HG02870 (cell line): ENCODE measurements around the gene INAFM2.

ENCODE experiments used
- ATAC-seq: cut with Tn5 transposase; IDR thresholded peaks from one replicate; pipeline ENCODE4 v1.9.1; 2021; ENCODE audit warnings: mild to moderate bottlenecking, moderate library complexity; ENCODE audit not compliant: unreplicated experiment

Gene INAFM2

DNA sequence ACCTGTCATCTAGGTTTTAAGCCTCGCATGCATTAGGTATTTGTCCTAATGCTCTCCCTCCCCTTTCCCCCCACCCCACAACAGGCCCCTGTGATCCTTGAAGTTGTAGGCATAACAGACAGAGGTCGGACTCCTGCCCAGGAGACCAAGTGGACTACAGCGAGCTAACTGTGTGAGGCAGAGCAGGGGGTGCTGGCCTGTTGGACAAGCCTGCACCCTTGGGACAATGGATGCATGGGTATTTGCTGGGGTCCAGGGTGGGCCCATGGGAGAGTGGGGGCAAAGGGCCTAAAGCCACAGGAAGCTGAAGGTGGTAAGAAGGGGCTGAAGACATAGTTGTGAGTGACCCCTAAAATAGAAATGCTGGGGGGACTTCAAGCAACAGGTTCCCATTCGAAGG, 18.2 kb upstream of the INAFM2 start:
- ATAC-seq = no peak

DNA sequence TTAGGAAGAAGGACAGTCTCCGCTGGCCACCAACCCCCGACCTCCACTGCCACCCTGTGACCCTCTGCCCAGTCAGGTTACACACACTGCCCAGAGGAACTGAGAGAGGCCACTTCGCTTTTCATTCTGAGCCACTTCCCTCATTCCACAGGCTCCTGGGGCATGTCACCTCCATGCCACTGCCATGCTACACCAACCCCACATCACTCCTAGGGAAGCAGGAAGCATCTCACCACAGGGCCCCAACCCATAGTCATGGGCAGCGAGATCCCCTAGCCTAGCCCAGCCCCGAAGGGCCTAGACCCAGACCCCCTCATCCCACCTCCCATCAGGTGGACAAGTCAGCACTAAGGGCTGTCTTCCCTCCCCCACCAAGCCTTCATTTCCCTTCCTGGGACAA, 17.1 kb upstream of the INAFM2 start:
- no peak for ATAC-seq

DNA sequence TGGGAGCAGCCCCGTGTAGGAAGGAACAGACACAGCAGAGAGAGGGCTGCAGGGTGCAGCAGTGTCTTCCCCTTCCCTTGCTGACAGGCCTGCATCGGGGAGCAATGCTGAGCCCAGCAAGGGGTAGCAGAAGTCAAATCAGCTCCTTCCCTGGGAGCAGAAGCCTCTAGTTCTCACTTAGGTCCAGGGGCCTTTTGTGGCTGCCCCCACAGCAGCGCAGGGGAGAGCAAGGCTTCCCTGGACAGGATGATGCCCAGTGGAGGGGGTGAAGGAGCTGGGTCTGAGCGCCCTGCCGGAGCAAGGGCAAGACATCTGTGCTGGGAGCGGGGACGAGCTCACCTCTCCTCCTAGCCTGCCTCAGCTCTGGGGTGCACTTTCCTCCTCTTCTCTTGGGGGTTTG, 16.6 kb upstream of the INAFM2 start:
- no peak for ATAC-seq

DNA sequence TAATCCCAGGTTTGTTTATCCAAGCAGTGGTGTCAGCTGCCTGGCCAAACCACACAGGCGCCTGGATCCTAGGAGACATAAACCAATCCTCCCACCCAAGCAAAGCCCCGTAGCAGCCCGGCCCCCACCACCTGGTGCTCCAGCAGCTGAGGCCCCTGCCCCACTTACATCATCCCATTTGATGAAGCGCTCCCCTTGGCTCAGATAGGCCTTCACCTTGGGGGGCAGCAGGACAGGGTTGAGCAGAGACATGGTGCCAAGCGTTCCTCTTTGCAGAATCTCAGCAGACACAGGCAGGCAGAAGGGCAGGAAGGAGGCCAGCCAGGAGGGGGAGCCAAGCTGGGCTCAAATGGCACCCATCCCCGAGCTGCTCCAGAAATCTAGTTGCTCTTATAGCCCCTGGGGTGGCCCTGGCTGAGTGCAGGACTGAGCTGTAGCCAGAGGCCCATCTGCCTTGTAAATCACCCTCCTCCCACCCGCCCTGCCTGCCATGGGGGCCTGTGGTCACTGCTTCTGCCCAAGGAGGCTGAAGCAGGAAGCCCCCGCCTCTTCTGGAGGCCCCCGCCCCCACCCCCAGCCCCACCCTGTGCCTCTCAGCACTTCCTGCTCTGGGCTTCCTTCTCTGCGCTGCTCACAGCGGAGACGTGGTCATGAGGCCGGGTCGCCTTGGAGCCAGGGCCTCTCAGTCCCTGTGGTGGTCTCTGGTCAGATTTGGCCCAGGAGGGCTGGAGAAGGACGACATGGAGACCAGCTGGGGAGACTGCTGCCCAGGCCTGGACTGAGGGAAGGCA, 15.9 kb upstream of the INAFM2 start, which contains the start of gene PLCB2:
Gene PLCB2, minus strand, starts transcription at position 515 of the 791 bp plus-strand sequence. Its CDS starts 263 bp downstream, at position 252.
- peak; percentile 59 for ATAC-seq

DNA sequence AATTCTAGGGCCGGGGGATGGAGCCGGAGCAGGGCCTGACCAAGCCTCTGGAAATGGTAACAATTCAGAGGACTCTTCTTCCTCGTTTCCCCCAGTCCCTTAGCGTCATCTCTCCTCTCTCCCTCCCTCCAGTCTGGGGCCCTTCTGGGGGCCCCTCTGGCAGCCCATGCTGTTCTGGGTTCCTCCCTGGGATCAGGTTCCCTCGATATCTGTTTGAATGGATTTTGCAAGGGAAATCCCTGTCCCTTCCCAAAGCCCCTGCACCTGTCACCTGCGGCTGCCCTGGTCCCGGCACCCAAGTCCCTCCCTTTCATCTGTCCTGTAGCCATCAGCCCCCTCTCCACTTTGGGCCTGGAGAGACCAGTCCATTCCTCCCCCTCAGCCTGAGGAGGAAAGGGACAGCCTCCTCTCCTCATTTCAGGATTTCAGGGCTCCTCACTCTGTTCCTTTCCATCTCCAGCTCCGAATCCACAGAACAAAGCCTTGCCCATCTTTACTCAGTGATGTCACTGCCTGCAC, 14.1 kb upstream of the INAFM2 start:
- ATAC-seq = no peak

DNA sequence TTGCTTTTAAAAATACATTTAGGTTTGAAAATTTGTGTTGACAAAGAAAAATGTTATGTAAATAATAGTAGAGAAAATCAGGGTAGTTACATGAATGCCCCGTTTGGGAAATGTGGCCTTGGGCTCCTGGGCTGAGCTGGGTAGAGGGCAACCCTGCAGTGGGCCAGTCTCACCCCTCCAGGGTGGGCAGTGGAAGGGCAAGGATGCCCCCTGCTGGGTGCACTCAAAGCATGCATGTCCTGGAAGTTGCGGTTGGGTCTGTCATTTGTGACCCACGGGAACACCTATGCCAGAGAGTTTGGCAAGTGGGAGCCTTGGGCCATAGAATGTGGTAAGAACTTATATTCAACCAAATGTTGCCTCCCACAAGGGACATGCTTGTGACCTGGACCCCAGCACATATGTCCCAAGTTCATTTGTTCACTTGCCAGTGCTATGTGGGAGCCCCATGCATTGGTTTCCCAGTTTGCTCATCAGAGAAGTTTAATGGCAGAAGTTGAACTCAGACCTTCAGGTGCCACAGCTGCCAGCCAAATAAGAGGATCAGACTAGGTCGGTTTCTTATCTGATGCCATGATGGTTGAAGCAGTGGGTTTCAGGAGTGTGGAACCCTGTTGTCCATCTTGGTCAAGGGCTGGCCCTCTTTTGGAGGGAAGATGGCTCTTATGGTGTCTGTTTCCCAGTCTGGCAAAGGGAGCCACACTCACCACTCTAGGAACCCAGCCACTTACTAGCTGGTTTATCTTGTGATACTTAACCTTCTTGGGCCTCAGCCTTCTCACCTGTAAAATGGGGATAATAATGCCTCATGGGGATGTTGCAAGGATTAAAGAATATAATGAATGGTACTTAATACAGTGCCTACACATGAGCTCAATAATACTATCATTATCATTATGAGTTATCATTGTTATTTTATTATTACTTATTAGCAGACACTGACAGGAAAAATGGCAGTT, 13.2 kb upstream of the INAFM2 start:
- no peak for ATAC-seq

DNA sequence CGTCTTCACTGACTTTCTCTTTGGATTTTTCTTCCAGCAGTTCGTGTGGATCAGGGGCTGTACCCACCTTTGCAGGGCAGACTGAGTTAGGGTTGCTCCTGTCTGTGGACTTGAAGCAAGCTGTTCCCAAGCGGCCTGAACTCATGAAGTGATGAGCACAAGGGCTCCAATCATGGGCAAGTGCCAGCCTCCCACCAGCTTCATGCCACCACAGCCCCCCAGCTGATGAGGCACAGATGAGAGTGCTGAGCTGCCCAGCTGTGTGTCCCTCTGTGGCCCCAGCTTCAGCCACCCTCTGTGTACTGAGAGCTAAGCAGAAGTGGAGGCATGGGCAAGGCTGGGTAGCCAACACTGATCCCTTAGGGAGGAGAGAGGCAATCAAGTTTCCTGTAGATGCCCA, 12.5 kb upstream of the INAFM2 start:
- no peak for ATAC-seq

DNA sequence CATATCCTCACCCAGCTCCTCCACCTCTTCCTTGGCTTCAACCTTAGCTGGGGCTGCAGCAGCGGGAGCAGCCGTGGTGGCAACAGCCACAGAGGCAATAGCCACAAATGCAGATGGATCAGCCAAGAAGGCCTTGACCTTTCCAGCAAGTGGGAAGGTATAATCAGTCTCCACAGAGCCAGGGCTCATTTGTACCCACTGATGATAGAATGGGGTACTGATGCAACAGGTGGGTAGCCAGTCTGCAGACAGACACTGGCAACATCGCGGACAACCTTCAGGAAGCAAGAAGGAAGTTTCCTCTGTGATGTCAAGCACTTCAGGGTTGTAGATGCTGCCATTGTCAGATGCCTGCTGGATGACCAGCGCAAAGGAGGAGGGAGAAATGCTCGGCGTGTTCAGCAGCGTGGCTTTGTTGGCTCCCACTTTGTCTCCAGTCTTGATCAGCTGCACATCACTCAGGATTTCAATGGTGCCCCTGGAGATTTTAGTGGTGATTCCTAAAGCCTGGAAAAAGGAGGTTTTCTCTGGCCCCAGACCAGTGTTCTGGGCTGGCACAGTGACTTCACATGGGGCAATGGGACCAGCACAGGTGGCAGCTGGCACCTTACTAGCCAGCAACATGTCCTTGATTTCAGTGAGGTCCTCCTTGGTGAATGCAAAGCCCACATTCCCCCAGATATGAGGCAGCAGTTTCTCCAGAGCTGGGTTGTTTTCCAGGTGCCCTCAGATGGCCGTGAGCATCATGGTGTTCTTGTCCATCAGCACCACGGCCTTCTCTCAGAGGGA, 10.9 kb upstream of the INAFM2 start:
- no peak for ATAC-seq

DNA sequence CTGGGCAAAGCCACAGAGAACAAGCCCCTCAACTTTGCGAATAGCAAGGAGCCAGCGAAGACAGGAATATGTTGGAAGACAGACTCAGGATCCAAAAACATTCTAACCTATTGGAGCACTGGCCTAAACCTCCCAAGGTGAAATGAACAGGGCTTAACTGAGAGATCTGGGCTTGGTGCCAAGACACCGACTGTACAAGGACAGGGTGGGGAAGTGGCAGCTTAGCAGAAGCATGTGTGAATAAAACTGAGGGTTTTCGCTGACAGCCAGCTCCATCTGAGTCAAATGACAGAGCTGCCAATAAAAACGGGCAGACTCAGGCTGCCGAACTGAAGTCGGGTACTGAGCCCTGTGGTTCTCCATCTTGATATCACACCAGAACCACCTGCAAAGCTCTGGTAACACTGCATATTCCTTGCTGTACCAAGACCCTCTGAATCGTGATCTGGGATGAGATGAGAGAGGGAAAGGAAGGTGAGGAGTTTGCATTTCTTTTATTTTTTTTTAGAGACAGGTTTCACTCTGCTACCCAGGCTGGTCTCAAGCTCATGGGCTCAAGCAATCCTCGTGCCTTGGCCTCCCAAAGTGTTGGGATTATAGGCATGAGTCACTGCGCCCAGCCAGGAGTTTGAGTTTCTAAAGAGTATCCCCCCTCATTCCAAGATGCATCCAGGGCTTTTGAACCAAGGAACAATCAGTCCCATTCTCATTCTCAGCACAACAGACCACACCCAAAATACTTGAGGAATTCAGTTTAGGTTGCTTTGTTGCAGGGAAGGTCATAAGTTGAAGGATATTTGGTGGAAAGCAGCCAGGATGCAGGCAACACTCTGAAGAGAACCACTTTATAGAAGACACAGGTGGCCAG, 9.7 kb upstream of the INAFM2 start:
- no peak for ATAC-seq

DNA sequence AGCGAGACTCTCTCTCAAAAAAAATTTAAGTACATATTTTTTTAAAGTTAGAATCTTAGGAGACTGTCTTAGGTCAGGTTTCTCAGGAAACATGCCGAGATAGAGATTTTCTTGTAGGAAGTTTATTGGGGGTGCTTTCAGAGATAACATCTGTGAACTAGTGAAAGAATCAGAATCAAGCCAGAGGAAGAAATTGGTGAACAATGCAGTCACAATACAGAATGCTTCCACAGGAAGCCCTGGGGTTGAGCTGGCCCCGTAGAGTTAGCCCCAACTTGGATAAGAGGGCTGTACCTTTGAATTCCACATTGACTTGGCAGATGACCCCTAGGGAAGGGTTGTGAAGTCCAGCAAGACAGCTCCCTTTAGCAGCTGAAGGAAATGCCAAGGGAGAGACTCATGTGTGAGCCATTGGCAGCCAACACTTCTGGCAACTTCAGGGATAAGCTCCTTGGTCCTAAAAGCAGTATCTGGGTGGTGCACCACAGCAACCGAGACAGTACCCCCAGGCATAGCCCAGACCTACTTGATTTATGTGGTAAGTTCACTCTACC, 8.7 kb upstream of the INAFM2 start:
- ATAC-seq = no peak

DNA sequence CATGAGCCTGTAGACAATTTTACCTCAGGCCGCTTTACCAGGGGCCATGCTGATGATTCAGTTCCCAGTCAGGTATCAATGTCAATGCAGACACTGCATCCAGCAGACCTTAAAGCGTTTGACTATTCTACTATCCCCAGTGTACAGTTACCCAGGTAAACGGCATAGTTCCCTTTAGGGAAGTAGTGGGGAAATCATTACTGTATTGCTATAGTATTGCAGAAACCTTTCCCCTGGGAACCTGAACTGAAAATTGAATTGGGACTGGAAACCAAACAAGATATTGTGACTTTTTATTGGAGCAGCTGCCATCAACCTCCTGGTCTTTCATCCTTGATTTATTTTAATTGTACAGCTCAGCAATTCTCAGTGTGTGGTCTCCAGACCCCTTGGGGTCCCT, 6.6 kb upstream of the INAFM2 start:
- no peak for ATAC-seq

DNA sequence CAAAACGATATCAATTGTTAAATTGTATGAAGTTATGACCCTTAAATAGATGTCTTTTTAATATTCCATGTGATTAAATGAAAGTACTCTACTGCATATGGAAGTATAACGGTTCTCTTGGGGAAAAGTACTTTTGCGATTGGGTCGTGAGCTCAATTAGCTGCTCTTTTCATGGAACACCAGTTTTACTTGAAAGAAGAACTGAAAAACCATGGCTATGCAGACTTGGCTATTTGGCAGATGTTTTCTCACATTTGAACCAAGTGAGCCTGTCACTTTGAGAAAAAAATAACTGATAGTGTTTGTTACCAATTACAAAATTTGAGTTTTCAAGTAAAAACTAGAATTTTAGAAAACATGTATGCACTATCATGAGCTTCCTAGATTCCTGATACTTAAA, 5.9 kb upstream of the INAFM2 start:
- no peak for ATAC-seq

DNA sequence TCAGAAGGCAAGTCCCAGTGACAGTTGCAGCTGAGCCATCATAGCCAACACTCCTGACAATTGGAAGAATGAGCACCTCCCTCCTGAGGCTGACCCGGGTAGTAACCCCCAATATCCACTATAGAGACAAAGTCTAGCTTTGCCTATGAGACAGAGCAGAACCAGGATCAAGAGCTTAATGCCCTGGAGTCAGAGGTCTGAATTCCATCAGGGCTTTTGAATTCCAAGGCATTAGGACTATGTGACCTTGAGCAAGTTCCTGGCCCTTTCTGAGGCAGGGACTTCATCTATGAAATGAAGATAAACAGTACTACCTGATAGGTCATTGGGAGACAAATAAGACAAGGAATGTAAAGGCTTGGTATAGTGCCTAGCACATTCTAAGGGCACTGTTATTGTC, 3.1 kb upstream of the INAFM2 start:
- no peak for ATAC-seq

DNA sequence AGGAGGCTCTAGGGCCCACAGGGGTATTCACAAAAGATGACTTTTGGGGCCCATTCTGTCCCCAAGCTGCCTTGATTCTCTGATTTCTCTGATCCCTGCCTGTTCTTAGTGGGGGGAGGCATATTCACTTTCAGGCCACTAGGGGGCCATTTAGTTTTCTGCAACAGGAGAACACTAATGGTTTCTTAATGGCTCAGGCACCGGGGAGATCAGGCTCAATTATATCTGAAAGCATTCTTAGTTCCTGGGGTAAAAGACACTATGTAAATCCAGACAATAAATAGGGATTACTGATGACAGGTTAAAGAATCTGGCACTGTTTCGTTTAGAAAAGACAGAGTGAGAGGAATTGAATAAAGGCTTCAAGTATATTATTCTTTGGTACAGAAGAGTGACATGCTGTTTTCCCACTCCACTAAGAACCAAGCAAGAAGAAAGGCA, 2.5 kb upstream of the INAFM2 start:
- ATAC-seq = no peak

DNA sequence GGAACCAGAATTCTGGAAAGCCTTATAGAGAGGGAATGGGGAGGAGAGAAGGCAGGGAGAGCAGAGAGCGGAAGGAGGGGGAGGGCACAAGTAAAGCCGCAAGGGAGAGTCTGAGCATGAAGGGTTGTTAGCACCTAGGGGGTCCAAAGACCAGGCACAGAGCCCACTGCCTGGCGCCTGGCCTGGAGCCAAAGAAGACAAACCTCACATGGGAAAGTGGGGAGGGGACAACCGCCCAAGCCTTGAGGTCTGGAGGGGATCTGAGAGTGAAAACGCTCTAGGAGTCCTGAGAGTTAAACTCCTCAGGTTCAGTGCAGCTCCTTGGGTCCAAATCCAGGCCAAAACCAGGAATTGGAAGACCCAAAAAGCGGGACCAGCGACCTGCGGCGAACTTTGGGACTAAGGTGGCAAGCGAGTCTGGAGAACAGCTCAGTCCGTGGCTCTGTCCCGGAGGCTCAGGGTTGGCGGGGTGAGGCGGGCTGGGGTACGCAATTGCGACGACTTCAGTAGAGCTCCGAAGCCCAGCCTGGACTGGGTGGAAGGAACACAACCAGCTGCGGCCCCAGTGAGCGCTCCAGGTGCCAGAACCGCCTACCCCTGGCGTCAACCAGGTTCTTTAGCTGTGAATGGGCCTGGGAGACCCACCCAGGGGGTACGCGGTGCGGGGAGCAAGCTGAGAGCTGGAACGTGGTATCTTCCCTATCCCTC, 807 bp upstream of the INAFM2 start:
- ATAC-seq = no peak

DNA sequence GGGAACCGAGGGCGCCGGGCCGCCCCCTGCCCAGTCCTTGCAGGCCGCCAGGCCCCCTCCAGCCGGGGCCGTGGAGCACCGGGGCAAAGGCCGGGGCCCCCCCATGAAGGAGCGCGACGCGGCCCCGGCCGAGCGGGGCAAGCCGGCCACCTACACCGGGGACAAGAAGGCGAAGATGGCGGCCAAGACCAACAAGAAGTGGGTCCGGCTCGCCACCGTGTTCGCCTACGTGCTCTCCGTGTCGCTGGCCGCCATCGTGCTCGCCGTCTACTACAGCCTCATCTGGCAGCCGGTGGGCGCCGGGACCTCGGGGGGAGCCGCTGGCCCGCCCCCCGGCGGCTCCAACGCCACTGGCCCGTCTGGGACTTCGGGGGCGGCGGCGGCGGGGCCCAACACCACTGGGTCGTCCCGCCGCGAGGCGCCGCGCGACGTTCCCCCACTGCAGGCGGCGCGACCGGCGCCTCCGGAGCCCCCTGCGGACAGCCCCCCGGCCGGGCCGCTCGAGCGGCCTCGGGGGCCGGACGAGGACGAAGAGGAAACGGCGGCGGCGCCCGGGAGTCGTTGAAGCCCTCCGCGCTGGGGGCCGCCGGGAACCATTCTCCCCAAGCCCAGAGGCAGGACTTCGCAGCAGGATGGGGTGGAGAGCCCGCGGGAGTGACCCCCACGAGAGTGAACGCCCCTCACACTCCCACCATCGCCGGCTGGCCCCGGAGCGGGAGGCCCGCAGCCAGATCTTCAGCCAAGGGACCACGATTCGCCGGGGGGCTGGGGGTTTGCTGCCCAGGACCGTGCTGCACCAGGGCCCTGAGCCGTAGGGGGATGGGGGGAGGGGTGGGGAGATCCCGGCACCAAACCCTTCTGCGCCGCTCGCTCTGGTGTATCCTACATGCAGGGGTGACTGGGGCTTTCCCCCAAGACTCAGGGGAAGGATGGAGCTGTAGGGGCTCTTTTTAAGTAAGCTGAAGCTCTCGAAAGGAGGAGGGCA, 753 bp downstream of the INAFM2 start:
- no peak for ATAC-seq

DNA sequence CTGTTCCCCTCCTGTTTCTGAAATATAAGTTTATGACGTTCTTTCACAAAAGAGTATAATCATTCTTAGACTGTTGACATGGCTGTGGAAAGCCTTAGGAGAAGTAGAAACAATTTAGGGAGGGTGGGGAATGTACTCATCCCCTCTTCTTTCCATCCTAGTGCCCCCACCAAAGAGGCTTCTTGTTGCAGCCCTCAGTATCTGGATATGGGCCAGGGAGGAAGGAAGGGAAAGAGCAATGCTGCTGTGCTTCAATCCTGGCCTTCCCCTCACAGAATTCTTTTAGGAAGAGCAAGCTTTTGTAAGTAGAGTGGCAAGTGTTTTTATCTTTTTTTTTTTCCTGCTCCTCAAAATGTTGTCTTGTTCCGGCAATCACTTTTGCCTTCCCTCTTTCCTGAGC, 1.7 kb downstream of the INAFM2 start:
- ATAC-seq = no peak

DNA sequence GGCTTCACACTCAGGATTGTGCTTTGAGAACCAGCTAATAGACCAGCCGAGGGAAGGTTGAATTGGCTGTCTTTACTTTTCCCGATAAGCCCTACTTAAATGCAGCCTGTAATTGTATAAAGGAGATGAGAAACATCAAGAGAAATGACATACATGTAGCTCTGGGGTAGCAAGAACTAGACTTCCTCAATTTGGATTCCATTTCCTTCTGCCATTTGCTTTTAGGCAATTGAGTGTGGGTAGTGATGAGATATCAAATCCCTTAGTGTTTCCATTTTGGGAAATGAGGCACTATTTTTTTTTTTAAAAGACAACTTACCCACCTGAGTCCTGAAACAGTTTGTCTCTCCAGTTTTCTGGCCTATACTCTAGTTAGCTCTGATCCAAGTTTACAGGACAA, 2.2 kb downstream of the INAFM2 start:
- no peak for ATAC-seq
